Activated CD4-positive, alpha-beta T cell treated with anti-CD3 and anti-CD28 coated beads for 24 hours (primary cell): Measurements from ENCODE around the gene ALDH5A1.

Experiments
- DNase-seq, 2 donors: peaks; one replicate each; pipeline ENCODE4 v3.0.0-alpha.2; 2020; ENCODE audit warnings: low read depth in 2 of 2

The ALDH5A1 gene

GRCh38 chr6:24524805-24525204 lies 30.0 kb downstream of the ALDH5A1 start:
- DNase-seq, result no peak

- no peak for DNase-seq
These were observed 35.2 kb downstream of the ALDH5A1 start for GRCh38 chr6:24529985-24530384.

- DNase-seq, result no peak
These were observed 39.6 kb downstream of the ALDH5A1 start for GRCh38 chr6:24534329-24534728.

GRCh38 chr6:24535210-24535609 lies 40.4 kb downstream of the ALDH5A1 start:
- no peak for DNase-seq

GRCh38 chr6:24536466-24536865 lies 41.7 kb downstream of the ALDH5A1 start:
- no peak for DNase-seq

- DNase-seq, result no peak
These were observed 42.4 kb downstream of the ALDH5A1 start for GRCh38 chr6:24537082-24537699.

GRCh38 chr6:24537771-24538385 lies 43.1 kb downstream of the ALDH5A1 start:
- DNase-seq, result no peak

- DNase-seq, result no peak
These were observed 44.6 kb downstream of the ALDH5A1 start for GRCh38 chr6:24539416-24539815.

- DNase-seq, result no peak
These were observed 45.4 kb downstream of the ALDH5A1 start for GRCh38 chr6:24540197-24540596.

GRCh38 chr6:24543683-24544082 lies 48.9 kb downstream of the ALDH5A1 start:
- no peak for DNase-seq

- DNase-seq, result no peak
These were observed 50.4 kb downstream of the ALDH5A1 start for GRCh38 chr6:24545183-24545582.

- DNase-seq, result no peak
These were observed 50.9 kb downstream of the ALDH5A1 start for GRCh38 chr6:24545691-24546090.

- no peak for DNase-seq
These were observed 51.7 kb downstream of the ALDH5A1 start for GRCh38 chr6:24546439-24546838.

GRCh38 chr6:24547243-24547642 lies 52.5 kb downstream of the ALDH5A1 start:
- peak; percentile 3 to 6 for DNase-seq

- no peak for DNase-seq
These were observed 54.4 kb downstream of the ALDH5A1 start for GRCh38 chr6:24549158-24549557.

GRCh38 chr6:24549674-24550353 lies 55.0 kb downstream of the ALDH5A1 start:
- no peak for DNase-seq

- no peak for DNase-seq
These were observed 56.4 kb downstream of the ALDH5A1 start for GRCh38 chr6:24551139-24551538.

GRCh38 chr6:24554474-24554873 lies 59.7 kb downstream of the ALDH5A1 start:
- no peak for DNase-seq

GRCh38 chr6:24558516-24558915 lies 63.7 kb downstream of the ALDH5A1 start:
- DNase-seq, result no peak

- DNase-seq, result no peak
These were observed 69.3 kb downstream of the ALDH5A1 start for GRCh38 chr6:24564081-24564480.

- DNase-seq, result no peak
These were observed 70.4 kb downstream of the ALDH5A1 start for GRCh38 chr6:24565196-24565595.

- no peak for DNase-seq
These were observed 71.4 kb downstream of the ALDH5A1 start for GRCh38 chr6:24566020-24566767.

- DNase-seq, result no peak
These were observed 73.9 kb downstream of the ALDH5A1 start for GRCh38 chr6:24568683-24569082.
